NCI-H82 (cell line): Measurements from ENCODE around the gene LAMTOR4.
A peak's percentile ranks its signal among the peaks of the same experiment; 100 is the strongest.
"Not testable (repeated sequence)": the region's sequence is repeated elsewhere in the genome, so short reads cannot be mapped to it uniquely, and the experiment has no call there.

Experiments
- DNase-seq: peaks from one replicate; lab custom pipeline; 2025; lab: John Stamatoyannopoulos, UW

Gene LAMTOR4

DNA sequence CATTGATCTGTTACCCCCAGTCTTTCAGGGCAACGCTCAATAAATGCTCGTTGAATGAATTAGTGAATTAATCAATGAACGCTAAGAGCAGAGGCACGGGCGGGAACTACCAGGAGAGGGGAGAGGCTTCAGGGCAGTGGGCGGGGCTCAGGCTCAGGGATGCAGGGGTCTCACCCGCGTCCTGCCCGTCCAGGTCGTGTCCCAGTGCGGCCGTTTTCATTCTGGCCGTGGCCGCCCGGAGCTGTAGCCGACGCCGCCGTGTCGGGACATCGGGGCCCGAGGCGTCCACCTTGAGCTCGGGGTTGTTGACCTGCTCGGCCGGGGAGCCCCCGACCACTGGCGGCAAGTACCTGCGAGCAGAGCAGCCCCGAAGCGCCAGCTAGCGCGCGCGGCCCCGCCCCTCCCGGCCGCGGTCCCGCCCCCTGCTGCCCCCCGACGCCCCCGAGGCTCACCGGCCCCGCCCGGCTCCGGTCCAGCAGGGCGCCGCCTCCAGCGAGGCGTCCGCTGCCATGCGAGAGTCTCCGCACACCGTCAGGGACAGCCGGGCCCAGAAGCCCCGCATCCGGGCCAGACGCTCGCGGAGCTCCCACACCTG, 22.5 kb downstream of the LAMTOR4 start:
- DNase-seq: no peak

DNA sequence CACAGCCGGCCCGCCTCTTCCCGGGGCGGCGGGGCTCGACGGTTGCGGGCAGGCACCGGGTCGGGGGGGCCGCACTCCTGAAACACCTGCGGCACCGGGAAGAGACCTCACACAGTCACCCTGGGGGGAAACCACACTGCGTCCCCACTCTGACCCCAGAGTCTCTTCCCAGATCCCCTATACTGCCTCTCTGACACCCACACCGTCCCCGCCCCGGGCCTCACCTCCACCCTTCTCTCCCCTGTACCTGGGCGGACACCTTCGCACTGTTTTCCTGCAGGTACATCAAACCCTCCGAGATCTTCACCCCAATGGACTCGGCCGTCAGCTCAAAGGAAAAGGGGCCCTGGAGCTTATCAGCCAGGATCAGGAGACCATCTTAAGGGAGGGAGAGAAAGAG, 23.1 kb downstream of the LAMTOR4 start:
- no peak for DNase-seq

DNA sequence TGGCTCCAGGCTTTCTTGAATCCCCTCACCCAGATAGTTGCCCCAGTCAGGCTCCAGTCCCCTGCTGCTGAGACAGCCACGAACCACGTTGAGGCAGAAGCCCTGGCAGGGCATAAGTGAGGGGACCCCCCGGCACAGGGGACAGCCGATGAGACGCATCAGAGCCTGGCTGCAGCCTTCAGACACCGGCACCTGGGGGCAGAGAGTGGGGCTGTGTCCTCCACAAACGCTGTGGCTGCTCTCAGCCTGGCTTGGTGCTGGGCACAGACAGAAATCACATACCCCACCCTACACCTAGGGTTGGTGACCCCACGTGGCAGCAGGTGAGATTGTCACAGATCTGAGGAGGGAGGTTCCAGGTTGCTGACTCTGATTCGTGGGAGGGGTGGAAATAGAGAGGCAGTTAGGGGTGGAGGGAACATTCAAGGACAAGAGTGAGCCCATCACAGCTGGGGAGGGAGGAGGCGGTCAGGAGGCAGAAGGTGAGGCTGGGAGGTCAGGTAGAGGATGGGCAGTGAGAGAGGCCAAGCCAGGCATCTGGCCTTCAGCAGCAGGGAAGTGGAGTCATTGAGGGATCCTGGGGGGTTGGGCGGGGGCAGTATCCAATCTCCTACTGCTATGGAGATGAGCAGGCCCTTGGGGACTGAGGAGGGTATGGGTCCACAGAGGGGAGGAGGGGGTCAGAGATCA, 25.2 kb downstream of the LAMTOR4 start:
- DNase-seq: no peak

DNA sequence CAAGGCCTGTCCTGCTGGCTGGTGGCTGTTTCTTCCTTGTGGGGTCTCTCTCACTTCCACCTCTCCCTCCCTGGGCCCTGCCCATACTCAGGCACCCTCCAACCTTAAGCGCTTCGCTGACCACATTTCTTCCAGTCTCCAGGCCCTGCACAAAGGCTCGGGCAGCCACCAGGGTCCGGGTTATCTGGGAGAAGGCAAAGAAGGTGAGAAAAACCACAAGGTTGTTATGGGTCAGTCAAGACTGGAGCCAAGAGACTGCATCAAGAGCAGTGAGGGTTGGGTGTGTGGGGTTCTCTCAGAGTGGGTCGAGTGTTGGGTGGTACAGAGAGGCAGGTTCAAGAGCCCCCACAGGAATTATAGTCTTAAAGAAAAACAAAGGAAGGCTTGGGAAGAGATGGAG, 25.9 kb downstream of the LAMTOR4 start:
- no peak for DNase-seq

DNA sequence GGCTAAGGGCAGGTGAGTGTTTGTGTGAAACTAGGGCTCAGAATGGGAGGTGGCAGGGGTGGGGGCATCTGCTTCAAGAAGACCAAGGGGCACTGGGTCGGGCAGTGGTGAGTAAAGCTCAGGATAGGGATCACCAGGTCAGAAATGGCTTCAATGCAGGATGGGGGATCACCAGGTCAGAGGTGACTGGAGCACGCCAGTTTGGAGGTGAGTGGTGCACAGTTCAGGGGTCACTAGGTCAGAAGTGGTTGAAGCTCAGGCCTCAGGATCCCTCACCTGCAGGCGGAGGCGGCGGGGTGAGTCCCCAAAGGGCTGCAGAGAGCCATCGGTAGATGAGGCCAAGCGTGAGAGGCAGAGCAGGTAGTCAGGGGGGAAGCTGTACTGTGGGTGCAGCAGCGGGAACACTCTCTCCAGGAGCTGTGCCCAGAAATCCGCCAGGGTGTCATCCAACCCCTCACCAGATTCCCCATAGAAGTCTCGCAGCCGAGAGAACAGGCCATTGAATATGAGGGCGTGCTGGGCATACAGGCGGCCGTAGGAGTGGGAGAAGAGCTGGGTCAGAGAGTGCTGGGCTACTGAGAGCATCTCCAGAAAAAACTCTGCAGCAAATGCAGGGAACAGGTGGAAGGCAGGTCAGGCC, 26.7 kb downstream of the LAMTOR4 start:
- DNase-seq: no peak

DNA sequence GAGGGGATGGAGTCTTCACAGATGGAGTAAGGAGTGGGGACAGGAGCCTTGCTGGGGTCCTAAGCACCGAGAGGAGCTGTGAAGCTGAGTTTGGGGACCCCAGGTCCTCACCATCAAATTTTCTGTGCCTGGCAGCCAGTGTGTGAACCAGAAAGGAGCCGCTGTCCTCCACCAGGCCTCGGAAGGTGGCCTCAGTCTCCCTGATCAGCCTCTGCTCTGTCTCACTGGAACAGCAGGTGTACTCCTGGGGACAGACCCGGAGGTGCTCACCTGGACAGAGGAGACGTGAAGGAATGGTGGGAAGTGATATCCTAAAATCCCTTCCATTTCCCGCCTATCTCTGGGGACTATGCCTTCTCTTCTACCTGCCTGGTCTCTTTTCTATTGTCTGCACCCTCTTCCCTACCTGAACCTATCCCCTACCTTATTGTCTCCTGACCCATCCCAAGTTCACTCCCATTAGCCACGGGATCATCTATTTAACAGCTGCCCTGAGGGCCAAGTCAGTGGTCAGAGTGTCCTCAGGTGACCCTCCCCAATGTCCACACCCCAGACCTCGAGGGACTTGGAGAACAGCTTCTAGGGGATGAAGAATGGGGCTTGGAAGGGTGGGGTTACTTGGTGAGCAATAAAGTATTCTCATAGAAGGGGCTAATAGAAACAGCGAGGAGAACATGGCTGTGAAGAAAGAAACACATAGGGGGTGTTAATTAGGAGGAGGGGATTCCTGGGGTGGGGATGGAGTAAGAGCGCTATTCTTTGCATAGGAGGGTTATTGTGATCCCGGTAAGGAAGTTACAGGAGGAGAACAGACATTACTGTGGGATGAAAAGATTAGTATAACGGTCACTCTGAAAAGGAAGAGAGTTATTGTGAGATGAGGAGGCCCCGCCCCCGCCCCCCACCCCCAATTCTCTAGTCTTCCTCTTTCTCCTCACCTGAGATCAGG, 27.7 kb downstream of the LAMTOR4 start:
- peak; percentile 48 for DNase-seq

DNA sequence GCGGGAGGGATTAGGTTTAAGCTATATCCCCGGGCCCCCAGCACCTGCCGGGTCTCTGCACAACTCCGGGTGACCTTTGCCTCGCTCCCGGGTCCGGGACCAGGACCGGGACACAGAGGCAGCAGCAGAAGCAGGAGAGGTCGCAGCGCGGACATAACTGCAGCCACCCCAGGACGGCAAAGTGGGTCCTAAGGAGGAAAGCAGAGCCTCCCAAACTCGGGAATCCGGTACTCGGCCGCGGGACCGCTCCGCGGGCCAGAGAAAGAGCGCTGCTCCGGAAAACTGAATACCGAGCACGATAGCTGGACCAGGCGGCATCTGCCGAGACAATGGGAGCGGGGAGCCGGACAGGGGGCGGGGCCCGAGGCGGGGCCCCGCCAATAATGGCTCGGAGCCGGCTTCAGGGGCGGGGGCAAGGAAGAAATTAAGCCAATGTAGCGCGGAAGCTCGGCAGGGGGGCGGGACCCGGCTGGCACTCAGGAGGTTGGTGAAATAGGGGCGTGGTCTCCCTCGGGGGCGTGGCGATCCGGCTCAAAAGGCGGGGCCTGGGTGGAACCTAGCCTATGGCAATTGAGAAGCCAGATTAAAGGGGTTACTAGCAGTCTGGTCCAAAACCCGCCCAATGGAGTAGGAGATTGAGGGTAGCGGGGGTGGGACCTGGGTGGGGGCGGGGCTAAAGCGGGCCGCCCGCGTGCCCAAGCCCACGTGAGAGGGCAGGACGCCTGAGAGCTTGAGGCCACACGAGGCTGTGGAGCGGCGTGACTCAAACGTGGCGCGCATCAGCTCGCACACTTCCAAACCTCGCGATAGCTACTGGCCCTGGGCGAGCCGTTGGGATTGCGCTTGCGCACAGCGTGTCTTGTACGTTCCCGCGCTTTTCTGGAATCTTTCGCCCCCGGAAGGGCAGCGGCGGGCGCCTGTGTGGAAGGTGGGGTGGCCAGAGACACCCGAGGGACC, 28.6 kb downstream of the LAMTOR4 start, which contains the start of the genes GPC2 and STAG3:
GPC2 (minus strand) TSS at position 337 of the 957 bp plus-strand sequence; CDS start at position 155, 182 bp downstream.
STAG3 (plus strand) TSS at position 874 of the 957 bp plus-strand sequence. CDS start 2,639 bp downstream, outside the sequence.
- peak; percentile 99 for DNase-seq

DNA sequence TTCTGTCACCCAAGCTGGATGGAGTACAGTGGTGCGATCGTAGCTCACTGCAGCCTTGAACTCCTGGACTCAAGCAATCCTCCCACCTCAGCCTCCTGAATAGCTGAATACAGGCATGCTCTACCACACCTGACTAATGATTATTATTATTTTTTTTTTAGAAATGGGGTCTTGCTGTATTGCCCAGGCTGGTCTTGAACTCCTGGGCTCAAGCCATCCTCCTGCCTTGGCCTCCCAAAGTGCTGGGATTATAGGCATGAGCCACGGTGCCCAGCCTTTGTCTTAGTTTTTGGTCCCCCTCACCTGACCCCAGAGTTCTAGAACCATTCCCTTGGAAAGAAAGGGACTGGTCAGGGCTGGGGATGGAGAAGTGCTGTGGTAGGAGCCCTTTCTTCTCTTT, 31.4 kb downstream of the LAMTOR4 start:
- DNase-seq: not testable (repeated sequence)

DNA sequence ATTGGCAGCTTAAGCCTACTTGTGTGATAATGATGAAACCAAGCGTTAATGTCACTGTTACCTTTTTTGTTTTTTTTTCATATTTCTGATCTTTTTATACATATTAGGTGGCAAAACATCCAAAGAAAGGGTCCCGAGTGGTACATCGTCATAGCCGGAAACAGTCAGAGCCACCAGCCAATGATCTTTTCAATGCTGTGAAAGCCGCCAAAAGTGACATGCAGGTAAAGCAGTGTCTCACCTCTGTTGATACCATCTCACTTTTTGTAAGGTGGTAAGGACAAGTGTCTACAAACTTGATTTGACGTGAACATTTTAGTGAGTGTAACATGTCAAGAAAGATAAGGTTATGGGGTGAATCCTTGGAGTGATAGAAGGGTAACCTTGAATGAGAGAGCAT, 33.9 kb downstream of the LAMTOR4 start:
- not testable (repeated sequence) for DNase-seq

DNA sequence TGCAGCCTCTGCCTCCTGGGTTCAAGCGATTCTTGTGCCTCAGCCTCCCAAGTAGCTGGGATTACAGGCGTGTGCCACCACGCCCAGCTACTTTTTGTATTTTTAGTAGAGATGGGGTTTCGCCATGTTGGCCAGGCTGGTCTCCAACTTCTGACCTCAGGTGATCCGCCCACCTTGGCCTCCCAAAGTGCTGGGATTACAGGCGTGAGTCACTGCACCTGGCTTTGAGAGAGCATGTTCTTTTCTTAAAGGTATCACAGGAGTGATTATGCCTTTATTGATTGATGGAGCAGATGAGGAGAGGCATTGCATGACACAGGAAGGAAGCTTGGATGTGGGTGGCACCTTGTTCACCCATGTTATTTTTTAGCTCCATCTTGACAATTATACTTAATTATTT, 34.4 kb downstream of the LAMTOR4 start:
- not testable (repeated sequence) for DNase-seq

DNA sequence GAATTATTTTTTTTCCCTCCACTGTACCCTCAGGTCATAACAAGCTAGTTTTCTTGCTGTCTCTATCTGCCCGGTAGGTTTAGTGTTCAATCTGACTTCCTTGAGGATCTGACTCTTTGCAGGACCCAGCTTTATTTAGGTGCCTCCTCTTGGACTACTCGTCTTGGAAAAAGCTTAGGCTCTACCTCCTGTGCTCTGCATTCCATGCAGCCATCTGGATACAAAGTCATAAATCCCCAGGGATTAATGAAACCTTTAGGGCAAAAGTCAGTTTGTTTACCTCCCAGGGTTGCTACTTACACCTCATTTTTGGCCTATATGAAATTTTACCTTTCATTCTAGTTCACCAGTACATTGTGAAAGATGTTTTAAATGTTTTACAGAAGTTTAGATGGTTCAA, 37.0 kb downstream of the LAMTOR4 start:
- DNase-seq: peak; percentile 92

DNA sequence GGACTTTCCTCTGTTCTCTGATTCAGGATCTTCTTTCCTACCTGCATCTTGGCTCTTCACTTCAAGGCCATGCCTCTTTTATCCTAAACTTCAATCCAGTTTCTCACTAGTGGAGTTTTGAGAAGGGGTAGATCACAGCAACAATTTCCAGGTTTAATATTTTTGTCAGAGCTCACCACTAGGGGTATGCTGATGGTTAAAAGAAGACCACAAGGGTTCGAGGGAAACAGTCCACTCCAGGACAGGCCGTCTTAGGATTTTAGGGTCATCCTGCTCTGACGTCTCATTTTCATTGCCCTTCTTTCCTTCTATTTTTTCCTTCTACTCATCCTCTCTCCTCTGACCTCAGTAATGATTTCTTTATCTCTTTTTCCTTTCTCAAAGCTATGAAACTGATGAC, 40.3 kb downstream of the LAMTOR4 start:
- no peak for DNase-seq

DNA sequence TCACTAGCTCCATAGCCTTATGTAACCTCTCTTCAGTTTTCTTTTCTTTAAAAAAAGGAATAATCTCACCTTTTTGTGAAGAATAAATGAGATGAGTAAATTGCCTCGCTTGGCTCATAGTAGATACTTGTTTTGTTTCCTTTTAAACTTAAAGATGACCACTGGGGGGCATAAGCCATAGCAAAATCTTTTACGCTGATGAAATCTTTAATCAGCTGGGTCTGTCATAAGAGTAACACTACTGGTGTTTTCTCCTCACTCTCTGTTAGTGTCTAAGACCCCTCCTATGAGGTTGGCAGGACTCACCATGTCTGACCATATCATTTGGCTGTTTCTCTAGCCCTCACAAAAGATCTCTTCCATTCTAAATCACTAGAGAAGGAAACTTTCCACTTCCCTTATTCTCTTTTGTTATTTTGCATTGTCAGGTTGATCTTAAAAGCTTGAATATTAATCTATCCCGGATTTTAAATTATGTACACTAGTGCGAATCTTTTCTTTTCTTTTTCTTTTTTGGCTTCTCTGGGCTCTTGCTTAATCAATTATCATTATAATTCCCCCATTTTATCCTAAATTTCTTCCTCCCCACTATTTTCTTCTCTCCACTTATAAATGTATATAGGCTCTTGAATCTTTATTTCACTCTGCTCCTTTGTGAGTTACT, 41.5 kb downstream of the LAMTOR4 start:
- peak; percentile 42 for DNase-seq

DNA sequence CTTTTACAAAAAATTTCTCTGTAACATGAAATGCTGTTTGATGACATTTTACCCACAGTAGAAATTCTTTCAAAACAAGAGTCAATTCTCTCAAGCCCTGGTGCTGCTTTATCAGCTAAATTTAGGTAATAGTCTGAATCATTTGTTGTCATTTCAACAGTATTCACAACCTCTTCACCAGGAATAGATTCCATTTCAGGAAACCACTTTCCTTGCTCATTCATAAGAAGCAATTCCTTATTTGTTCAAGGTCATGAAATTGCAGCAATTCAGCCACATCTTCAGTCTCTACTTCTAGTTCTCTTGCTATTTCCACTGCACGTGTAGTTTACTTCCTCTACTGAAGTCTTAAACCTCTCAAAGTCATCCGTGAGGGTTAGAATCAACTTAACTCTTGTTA, 43.1 kb downstream of the LAMTOR4 start:
- DNase-seq: no peak

DNA sequence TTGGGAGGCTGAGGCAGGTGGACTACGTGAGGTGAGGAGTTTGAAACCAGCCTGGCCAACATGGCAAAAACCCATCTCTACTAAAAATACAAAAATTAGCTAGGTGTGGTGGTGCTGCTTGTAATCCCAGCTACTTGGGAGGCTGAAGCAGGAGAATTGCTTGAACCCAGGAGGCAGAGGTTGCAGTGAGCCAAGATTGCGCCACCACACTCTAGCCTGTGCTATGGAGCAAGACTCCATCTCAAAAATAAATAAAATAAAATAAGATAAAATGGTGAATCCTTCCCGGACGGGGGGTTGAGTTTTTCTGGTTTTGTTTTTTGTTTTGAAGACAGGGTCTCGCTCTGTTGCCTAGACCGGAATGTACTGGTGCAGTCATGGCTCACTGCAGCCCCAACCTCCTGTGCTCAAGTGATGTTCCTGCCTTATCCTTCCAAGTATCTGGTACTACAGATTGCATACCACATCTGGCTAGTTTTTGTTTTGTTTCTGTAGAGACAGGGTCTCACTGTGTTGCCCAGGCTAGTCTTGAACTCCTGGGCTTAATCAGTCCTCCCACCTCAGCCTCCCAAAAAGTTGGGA, 43.7 kb downstream of the LAMTOR4 start:
- DNase-seq: not testable (repeated sequence)

DNA sequence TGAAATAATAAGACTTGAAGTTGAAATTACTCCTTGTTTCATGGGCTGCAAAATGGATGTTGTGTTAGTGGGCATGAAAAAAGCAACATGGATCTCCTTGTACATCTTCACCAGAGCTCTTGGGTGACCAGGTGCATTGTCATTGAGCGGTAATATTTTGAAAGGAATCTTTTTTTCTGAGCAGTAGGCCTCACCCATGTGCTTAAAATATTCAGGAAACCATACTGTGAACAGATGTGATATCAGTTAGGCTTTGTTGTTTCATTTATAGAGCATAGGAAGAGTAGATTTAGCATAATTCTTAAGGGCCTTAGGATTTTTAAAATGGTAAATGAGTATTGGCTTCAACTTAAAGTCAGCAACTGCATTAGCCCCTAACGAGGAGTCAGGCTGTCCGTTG, 44.3 kb downstream of the LAMTOR4 start:
- DNase-seq: no peak

DNA sequence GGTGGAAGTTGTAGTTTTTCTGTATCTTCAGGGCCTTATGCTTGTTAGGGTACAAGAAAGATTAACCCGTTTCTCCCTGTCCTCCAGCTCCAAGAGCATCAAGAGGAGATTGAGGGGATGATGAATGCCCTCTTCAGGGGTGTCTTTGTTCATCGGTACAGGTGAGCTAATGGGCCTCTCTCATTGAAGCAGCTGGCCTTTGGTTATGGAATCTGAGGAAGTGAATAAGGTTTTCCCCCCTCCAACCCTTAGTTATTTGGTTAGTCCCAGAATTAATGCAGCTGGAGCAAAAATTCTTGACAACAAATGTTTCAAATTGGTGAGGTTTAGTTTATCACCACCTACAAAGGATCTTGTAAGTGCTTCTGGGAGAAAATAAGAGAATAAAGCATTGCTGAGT, 46.5 kb downstream of the LAMTOR4 start:
- no peak for DNase-seq

DNA sequence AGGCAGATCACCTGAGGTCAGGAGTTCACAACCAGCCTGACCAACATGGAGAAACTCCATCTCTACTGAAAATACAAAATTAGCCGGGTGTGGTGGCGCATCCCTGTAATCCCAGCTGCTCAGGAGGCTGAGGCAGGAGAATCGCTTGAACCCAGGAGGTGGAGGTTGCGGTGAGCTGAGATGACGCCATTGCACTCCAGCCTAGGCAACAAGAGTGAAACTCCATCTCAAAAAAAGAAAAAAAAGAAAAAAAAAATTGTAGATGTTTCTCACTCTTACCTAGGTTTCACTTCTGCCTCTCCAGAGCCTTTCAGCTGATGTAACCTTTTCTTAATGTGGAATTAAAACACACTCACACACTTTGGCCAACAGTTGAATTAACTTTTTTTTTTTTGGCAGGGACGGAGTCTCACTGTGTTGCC, 47.2 kb downstream of the LAMTOR4 start:
- not testable (repeated sequence) for DNase-seq

DNA sequence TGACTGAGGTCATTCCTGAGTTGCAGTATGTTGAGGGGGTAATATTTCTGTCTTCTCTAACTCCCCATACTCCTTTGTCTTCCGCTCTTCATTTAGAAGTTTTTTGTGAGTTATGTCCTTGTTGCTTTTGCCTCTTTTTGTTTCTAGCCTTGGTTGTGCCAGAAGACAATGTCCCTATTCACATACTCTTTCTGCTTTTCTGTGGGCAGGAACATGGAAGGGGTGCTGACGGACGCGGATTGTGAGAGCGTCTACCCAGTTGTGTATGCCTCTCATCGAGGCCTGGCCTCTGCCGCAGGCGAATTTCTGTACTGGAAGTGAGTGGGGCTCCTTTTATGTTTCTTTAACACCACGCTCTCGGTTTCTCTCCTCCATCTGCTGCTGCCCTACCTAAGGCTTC, 49.5 kb downstream of the LAMTOR4 start:
- no peak for DNase-seq

DNA sequence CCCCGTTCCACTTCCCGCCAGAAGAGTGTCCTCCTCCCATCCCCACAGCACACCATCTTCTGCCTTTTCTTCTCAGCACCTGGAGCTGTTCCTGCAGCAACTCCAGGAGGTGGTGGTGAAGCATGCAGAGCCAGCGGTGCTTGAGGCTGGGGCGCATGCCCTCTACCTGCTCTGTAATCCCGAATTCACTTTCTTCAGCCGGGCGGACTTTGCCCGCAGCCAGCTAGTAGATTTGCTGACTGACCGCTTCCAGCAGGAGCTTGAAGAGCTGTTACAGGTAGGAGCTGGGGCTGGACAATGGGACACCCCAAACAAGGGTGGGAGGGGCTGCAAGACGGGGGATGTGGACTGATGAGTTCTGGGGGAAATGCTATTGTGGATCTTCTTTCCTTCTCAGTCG, 52.0 kb downstream of the LAMTOR4 start:
- DNase-seq: no peak
